HG03432 (cell line): ENCODE measurements around the gene RELB.
"Not testable (repeated sequence)": the region's sequence is repeated elsewhere in the genome, so short reads cannot be mapped to it uniquely, and the experiment has no call there.

Source experiments
- ATAC-seq: cut with Tn5 transposase; IDR thresholded peaks from one replicate; pipeline ENCODE4 v1.9.1; 2021; ENCODE audit warnings: mild to moderate bottlenecking, moderate library complexity; ENCODE audit not compliant: unreplicated experiment

Gene RELB

DNA sequence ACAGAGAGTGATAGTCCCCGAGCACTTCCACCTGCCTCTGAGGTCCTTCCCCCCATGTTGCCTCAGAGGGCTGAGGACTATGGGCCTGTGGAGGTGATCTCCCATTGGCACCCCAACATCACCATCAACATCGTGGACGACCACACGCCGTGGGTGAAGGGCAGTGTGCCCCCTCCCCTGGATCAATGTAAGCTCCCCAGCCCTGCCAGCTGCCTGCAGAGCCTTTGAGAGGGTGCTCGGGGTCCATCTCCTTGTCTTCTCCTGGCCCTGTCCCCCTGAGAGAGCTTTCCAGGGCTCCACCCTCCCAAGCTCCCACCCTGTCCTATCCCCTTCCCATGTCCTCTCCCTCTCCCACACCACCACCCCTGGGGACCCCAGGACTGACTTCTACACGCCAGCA lies 14.9 kb upstream of the RELB start:
- no peak for ATAC-seq

DNA sequence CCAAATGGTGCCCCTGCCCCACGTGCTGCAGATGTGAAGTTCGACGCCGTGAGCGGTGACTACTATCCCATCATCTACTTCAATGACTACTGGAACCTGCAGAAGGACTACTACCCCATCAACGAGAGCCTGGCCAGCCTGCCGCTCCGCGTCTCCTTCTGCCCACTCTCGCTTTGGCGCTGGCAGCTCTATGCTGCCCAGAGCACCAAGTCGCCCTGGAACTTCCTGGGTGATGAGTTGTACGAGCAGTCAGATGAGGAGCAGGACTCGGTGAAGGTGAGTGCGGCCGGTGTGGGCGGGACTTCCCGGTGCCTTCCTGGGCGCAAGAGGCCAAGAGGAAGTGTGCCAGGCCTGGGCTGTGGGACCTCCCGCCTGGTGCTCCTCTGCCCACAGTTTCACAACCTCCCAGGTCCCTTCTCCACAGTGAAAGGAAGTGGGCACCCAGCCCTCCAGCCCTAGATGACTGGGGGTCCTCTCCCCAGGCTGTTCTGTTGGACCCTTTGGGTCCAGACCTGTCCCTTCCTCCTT lies 14.1 kb upstream of the RELB start:
- no peak for ATAC-seq

DNA sequence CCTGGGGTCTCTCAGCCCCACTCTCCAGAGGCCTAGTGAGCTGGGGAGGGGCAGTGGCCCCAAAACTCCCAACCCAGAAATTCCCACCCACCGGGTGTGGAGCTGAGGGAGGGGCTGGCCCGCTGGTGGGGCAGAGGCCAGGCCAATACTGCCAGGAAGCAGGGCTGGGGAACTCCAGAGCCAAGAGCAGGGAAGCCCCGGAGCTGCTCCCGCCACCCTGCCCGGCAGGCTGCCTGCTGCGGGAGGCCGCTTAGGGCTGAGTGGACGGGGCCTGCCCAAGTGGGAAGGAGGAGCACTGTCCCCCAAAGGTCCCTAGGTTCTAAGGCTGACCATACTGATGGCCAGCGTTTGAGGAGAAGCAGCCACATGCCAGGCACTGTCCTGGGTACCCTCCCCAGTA lies 13.0 kb upstream of the RELB start:
- ATAC-seq, result no peak

- ATAC-seq, result no peak
These were observed 12.2 kb upstream of the RELB start for GRCh38 chr19:44988896-44989556.

DNA sequence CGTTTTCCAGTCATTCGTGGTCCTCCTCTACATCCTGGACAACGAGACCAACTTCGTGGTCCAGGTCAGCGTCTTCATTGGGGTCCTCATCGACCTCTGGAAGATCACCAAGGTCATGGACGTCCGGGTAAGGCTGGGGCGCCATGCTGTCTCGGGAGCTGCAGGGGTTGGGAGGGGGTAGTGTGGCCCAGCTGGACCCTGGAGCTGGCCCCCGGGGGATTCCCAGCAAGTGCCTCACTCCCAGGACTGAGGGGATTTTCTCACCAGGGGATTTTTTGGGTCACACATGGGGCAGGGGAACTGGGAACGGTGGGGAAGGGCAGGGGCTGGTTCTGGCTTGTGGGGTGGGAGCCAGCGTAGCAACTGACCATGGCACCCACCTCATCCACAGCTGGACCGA lies 10.8 kb upstream of the RELB start:
- ATAC-seq, result no peak

- ATAC-seq, result no peak
These were observed 10.3 kb upstream of the RELB start for GRCh38 chr19:44990966-44991365.

DNA sequence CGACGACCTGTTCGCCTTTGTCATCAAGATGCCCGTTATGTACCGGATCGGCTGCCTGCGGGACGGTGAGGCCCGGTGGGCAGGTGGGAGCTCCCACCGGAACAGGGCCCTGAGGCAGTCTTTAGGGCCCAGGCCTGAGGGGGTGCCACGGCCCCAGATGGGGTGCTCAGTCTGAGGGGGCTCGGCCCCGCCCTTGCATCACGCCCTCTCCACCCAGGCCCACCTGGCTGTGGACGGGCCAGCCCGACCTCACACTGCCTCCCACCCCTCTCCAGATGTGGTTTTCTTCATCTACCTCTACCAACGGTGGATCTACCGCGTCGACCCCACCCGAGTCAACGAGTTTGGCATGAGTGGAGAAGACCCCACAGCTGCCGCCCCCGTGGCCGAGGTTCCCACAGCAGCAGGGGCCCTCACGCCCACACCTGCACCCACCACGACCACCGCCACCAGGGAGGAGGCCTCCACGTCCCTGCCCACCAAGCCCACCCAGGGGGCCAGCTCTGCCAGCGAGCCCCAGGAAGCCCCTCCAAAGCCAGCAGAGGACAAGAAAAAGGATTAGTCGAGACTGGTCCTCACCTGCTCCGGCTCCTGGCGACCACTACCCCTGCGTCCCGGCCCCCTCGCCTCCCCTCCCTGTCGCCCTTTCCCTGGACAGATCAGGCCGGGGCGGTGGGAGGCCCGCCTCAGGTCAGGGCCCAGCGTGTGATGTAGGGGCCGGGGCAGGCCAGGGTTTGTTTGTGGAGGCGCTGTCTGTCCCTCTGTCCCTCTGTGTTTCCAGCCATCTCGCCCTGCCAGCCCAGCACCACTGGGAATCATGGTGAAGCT lies 8.7 kb upstream of the RELB start:
- ATAC-seq, result no peak

DNA sequence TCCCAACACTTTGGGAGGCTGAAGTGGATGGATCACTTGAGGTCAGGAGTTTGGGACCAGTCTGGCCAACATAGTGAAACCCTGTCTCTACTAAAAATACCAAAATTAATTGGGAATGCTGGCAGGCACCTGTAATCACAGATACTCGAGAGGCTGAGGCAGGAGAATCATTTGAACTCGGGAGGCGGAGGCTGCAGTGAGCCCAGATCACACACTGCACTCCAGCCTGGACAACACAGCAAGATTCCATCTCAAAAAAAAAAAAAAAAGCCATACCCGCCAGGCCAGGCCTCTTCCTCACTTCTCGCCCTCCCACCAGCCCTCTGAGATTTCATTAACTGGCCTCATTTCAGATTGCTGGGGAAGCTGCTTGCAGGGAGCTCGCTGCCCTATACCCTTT lies 7.7 kb upstream of the RELB start:
- ATAC-seq, result no peak

- ATAC-seq, result no peak
These were observed 7.2 kb upstream of the RELB start for GRCh38 chr19:44993926-44994537.

DNA sequence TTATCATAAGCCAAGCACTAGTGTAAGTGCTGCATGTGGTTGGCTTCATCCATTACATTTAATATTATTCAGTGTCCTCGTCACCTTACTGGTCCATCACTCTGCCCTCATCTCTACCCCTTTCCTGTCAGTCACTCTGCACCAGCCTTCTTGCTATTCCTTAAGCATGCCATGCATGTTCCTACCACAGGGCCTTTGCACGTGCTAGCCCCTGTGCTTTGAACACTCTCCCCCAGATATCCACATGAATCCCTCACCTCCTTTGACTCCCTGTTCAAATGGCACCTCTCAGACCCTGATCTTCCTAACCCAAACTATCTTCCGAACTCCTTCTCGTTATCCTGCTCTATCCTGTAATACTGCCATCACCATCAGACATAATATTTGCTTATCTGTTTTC lies 3.2 kb upstream of the RELB start:
- no peak for ATAC-seq

DNA sequence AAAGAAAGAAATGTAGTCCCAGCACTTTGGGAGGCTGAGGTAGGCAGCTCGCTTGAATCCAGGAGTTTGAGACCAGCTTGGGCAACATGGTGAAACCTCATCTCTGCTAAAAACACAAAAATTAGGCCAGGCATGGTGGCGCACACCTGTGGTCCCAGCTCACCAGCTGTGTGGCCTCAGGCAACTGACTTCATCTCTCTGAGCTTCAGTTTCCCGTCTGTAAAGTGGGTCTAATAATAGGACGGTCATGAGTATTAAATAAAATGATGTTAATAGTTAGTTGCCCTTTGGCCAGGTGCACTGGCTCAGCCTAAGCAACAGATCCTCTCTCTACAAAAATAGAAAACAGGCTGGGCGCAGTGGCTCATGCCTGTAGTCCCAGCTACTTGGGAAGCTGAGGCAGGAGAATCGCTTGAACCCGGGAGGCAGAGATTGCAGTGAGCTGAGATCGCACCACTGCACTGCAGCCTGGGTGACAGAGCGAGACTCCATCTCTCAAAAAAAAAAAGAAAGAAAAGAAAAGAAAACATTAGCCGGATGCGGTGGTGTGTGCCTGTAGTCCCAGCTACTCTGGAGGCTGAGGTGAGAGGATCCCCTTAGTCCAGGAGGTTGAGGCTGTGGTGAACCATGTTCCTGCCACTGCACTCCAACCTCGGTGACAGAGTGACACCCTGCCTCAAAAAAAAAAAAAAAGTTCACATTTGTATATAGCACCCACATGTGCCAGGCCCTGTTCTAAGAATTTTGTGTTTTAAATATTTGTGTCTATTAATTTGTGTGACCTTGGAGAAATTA lies 1.9 kb upstream of the RELB start:
- not testable (repeated sequence) for ATAC-seq

- ATAC-seq, result not testable (repeated sequence)
These were observed 599 bp upstream of the RELB start for GRCh38 chr19:45000665-45001064.

- no peak for ATAC-seq
These were observed 2.2 kb downstream of the RELB start for GRCh38 chr19:45003485-45003884.

DNA sequence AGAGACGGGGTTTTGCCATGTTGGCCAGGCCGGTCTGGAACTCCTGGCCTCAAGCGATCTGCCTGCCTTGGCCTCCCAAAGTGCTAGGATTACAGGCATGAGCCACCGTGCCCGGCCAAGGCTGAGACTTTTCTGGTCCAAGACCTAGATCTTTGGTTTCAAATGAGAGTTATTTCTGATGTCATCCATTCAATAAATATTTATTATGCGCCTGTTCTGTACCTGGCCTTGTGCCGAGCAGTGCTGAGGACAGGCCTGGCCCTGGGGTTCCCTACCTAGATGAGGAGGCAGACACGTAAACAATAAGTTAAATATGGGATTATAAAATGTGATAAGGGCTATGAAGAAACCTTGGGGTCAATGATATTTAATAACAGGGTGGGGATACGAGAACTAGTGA lies 4.5 kb downstream of the RELB start:
- no peak for ATAC-seq

- ATAC-seq, result no peak
These were observed 7.3 kb downstream of the RELB start for GRCh38 chr19:45008552-45008951.

- ATAC-seq, result no peak
These were observed 8.5 kb downstream of the RELB start for GRCh38 chr19:45009625-45010255.

- ATAC-seq, result no peak
These were observed 9.0 kb downstream of the RELB start for GRCh38 chr19:45010306-45010705.

GRCh38 chr19:45011959-45012358 lies 10.7 kb downstream of the RELB start:
- no peak for ATAC-seq

DNA sequence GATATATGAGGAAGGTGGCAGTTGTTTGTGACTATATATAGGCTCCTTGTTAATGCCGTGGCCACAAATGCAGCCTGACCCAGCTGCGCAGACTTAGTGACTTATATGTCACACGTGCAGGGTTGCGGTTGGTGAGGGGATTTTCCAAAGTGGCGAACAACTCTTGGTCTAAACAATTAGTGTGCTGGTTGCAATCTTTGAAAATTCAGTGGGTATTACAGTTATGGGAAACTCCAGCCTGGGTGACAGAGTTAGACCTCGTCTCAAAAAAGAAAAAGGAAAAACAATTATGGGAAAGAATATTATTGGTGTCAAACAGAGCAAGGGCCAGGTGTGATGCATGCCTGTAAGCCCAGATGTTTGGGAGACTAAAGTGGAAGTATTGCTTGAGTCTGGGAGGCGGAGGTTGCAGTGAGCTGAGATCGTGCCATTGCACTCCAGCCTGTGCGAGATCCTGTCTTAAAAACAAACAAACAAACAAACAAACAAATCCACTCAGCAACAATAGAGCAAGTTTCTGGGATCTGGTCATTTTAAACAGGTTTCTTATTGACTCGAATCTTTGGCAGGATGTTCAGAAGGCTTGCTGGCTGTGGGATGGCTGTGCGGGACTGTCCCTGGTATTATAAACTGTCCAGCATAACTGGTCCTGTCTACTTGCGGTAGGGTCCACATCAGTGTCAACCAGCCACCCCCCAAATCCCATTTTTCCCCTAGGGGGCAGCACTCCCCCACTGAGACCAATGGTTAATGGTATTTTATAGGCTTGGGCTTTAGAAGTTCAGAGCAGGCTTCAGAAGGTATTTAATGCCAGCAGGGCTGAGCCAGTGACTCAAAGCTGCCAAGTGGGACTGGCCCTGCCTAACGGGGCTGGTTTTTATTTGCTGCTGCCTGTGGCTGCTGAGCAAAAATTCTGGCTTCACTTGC lies 15.4 kb downstream of the RELB start:
- peak; percentile 78 for ATAC-seq

DNA sequence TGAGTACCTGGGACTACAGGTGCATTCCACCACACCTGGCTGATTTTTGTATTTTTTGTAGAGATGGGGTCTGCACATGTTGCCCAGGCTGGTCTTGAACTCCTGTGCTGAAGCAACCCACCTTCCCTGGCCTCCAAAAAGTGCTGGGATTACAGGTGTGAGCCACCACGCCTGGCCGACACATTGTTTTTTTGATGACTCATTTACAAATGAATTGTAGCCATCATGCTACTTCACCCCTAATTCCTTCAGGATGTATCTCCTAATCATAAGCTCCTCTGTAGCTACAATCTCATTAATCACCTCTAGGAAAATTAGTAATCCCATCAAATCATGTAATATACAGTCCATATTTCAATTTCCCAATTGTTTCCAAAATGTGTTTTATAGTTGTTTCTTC lies 17.9 kb downstream of the RELB start:
- ATAC-seq, result no peak
